Loucy (cell line): ENCODE results near the gene PSMD11.

Source experiments
- H2AFZ ChIP-seq: fragments of 200-600 bp; sonication (generic); 2 replicates; pipeline ENCODE4 v1.6.0; 2016; ENCODE audit warnings: antibody characterized with exemption, mild to moderate bottlenecking, low read length, moderate library complexity
- H3F3A ChIP-seq: fragments of 200-600 bp; 2 replicates; pipeline ENCODE4 v1.6.0; 2016; ENCODE audit warnings: antibody characterized with exemption, low read depth, mild to moderate bottlenecking
- H3K27me3 ChIP-seq: fragments of 200-600 bp; sonication (generic); 2 replicates; pipeline ENCODE4 v1.6.1; 2014; ENCODE audit warnings: low read length, mild to moderate bottlenecking; ENCODE audit not compliant: insufficient read depth, poor library complexity, severe bottlenecking
- H3K36me3 ChIP-seq: fragments of 200-600 bp; sonication (generic); 2 replicates; pipeline ENCODE4 v1.6.1; 2016; ENCODE audit warnings: low read length; ENCODE audit not compliant: insufficient read depth
- H3K4me1 ChIP-seq: fragments of 200-600 bp; sonication (generic); 2 replicates; pipeline ENCODE4 v1.5.1; 2014; ENCODE audit warnings: low read length, mild to moderate bottlenecking; ENCODE audit not compliant: insufficient read depth, poor library complexity, severe bottlenecking
- H3K4me2 ChIP-seq: fragments of 200-600 bp; sonication (generic); 2 replicates; pipeline ENCODE4 v1.6.0; 2014; ENCODE audit warnings: antibody characterized with exemption, low read length, low read depth, mild to moderate bottlenecking; ENCODE audit not compliant: poor library complexity, severe bottlenecking
- H3K4me3 ChIP-seq: fragments of 200-600 bp; sonication (generic); 2 replicates; pipeline ENCODE4 v1.5.1; 2014; ENCODE audit warnings: low read length, mild to moderate bottlenecking, mixed read lengths; ENCODE audit not compliant: poor library complexity, severe bottlenecking
- H3K79me2 ChIP-seq: fragments of 200-600 bp; sonication (generic); 2 replicates; pipeline ENCODE4 v1.6.1; 2014; ENCODE audit warnings: low read length; ENCODE audit not compliant: insufficient read depth
- H3K9ac ChIP-seq: fragments of 200-600 bp; sonication (generic); 2 replicates; pipeline ENCODE4 v1.6.0; 2014; ENCODE audit warnings: mild to moderate bottlenecking, low read depth, low read length, moderate library complexity; ENCODE audit not compliant: poor library complexity, severe bottlenecking
- H3K9me2 ChIP-seq: fragments of 200-600 bp; sonication (generic); replicated peaks from 2 replicates; pipeline ENCODE4 v1.6.1; 2016; ENCODE audit warnings: low read depth, low read length, mixed read lengths
- H3K9me3 ChIP-seq: fragments of 200-600 bp; sonication (generic); 2 replicates; pipeline ENCODE4 v1.6.1; 2014; ENCODE audit warnings: mild to moderate bottlenecking, antibody characterized with exemption, low read length, low read depth; ENCODE audit not compliant: insufficient read depth
- H4K20me1 ChIP-seq: fragments of 200-600 bp; sonication (generic); 2 replicates; pipeline ENCODE4 v1.6.0; 2014; ENCODE audit warnings: antibody characterized with exemption, low read length, mild to moderate bottlenecking; ENCODE audit not compliant: insufficient read depth, poor library complexity, severe bottlenecking
- EZH2phosphoT487 ChIP-seq: fragments of 200-600 bp; IDR thresholded peaks from 2 replicates; pipeline ENCODE4 v1.6.1; 2018; ENCODE audit warnings: antibody characterized with exemption, mild to moderate bottlenecking, moderate library complexity, borderline replicate concordance
- TF ChIP-seq, protein P1 (sequence below): fragments of 200-600 bp; sonication (generic); conservative IDR thresholded peaks from 2 replicates; pipeline ENCODE4 v1.5.1; 2014; ENCODE audit warnings: mild to moderate bottlenecking, antibody characterized with exemption, low read length

Gene PSMD11

GRCh38 chr17:32477220-32477619 lies 32.9 kb downstream of the PSMD11 start:
- Histone ChIP-seq H3K4me3 (no peak overlapping the region), H3F3A (no peaks in the 10 kb centered on the region), H3K36me3 (peaks cover 89% of the 10 kb centered on the region), H3K9me3 (no peaks in the 10 kb centered on the region), H3K79me2 (no peaks in the 10 kb centered on the region), H3K4me2 (no peak overlapping the region), H2AFZ (no peak overlapping the region), H4K20me1 (no peaks in the 10 kb centered on the region), H3K4me1 (no peaks in the 10 kb centered on the region), H3K9ac (no peak overlapping the region), H3K27me3 (no peaks in the 10 kb centered on the region), H3K9me2 (no peaks in the 10 kb centered on the region)
- no peak for TF ChIP-seq EZH2phosphoT487
- TF ChIP-seq, protein P1, sequence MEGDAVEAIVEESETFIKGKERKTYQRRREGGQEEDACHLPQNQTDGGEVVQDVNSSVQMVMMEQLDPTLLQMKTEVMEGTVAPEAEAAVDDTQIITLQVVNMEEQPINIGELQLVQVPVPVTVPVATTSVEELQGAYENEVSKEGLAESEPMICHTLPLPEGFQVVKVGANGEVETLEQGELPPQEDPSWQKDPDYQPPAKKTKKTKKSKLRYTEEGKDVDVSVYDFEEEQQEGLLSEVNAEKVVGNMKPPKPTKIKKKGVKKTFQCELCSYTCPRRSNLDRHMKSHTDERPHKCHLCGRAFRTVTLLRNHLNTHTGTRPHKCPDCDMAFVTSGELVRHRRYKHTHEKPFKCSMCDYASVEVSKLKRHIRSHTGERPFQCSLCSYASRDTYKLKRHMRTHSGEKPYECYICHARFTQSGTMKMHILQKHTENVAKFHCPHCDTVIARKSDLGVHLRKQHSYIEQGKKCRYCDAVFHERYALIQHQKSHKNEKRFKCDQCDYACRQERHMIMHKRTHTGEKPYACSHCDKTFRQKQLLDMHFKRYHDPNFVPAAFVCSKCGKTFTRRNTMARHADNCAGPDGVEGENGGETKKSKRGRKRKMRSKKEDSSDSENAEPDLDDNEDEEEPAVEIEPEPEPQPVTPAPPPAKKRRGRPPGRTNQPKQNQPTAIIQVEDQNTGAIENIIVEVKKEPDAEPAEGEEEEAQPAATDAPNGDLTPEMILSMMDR: no peak

DNA sequence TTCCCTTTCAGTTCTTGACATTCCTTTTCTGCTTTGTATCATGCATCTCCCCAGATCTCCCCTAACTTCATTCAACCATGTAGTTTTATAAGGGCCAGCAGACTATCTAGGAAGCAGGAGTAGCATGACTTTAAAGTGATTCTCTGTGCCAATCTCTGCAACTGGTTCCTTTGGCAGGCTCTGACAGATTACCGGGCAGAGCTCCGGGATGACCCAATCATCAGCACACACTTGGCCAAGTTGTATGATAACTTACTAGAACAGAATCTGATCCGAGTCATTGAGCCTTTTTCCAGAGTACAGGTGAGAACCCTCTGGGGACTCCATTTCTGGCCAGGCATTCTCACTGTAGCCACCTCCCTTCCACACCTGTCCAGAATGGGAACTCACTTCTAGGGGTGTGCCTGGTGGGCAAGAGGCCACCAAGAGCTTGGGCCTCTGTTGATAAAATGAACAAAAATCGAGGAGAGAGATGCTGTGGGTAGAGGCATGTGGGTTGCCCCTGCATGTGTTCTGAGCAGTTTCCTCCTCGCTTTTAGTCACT lies 34.8 kb downstream of the PSMD11 start:
- Histone ChIP-seq H3K4me3 (no peak overlapping the region), H3K27me3 (no peaks in the 10 kb centered on the region), H3K79me2 (no peaks in the 10 kb centered on the region), H3K9me3 (no peaks in the 10 kb centered on the region), H3K4me2 (no peak overlapping the region), H3K9ac (no peak overlapping the region), H4K20me1 (no peaks in the 10 kb centered on the region), H3K4me1 (no peaks in the 10 kb centered on the region), H3F3A (no peaks in the 10 kb centered on the region), H3K36me3 (peaks cover 75% of the 10 kb centered on the region), H2AFZ (no peak overlapping the region), H3K9me2 (no peaks in the 10 kb centered on the region)
- TF ChIP-seq, protein P1: no peak
- TF ChIP-seq EZH2phosphoT487: no peak

DNA sequence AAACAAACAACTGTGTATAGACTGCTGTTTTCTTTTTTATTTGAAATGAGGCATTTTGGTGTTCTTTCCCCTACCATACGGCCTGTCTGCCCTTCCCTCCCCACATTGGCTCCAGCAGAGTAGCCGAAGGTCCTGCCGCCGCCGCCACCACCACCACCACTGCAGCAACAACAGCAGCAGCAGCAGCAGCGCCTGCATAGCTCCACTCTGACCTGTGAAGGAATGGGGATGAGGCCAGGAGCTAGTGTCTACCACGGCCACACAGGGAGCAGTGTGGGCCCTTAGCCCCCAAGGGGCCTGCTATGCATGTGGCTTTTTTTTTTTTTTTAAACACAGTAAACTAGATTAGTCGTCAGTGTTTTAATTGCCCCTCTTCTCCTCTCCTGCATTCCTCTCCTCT lies 36.9 kb downstream of the PSMD11 start:
- Histone ChIP-seq H3K36me3 (peaks cover 55% of the 10 kb centered on the region), H3K4me2 (no peak overlapping the region), H3K27me3 (no peaks in the 10 kb centered on the region), H3K4me3 (no peak overlapping the region), H3F3A (no peaks in the 10 kb centered on the region), H4K20me1 (no peaks in the 10 kb centered on the region), H3K9ac (no peak overlapping the region), H2AFZ (no peak overlapping the region), H3K79me2 (no peaks in the 10 kb centered on the region), H3K9me2 (no peaks in the 10 kb centered on the region), H3K4me1 (no peaks in the 10 kb centered on the region), H3K9me3 (no peaks in the 10 kb centered on the region)
- no peak for TF ChIP-seq EZH2phosphoT487
- TF ChIP-seq, protein P1: no peak
